MV-4-11 (cell line): ENCODE results near the gene PKD2L2.
"Not testable (repeated sequence)": the region's sequence is repeated elsewhere in the genome, so short reads cannot be mapped to it uniquely, and the experiment has no call there.

Experiments
- DNase-seq: peaks from one replicate; lab custom pipeline; 2025; lab: John Stamatoyannopoulos, UW

PKD2L2 gene

GRCh38 chr5:137888863-137889759 is at the start of gene PKD2L2:
Gene PKD2L2, plus strand, starts transcription at chr5:137889457. Its CDS starts 35 bp downstream, at chr5:137889492.
- DNase-seq = peak; percentile 84

- DNase-seq = peak; percentile 60
Observed at GRCh38 chr5:137842296-137842695, 47.0 kb upstream of the PKD2L2 start.

- DNase-seq = no peak
Observed at GRCh38 chr5:137843676-137844299, 45.5 kb upstream of the PKD2L2 start.

GRCh38 chr5:137845472-137845871 is 43.8 kb upstream of the PKD2L2 start:
- no peak for DNase-seq

DNA sequence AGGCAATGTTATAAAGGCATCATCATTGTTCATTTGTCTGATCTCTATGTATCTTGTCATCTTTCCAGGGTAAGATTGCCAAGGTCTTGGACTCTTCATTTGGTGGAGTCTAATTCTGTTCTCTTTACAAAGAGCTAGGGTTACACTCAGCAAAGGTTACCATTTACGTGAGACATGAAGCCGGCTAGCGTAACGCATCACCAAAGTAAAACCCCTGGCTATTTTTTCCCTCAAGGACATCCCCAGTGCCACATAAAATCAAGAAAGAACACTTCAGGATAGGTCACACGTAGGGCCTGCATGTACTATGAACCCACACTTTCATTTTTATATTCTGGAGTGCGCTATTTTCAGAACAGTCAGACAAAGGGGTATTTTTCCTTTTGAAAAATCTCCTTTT is 41.6 kb upstream of the PKD2L2 start:
- no peak for DNase-seq

GRCh38 chr5:137853165-137853564 is 36.1 kb upstream of the PKD2L2 start:
- not testable (repeated sequence) for DNase-seq

DNA sequence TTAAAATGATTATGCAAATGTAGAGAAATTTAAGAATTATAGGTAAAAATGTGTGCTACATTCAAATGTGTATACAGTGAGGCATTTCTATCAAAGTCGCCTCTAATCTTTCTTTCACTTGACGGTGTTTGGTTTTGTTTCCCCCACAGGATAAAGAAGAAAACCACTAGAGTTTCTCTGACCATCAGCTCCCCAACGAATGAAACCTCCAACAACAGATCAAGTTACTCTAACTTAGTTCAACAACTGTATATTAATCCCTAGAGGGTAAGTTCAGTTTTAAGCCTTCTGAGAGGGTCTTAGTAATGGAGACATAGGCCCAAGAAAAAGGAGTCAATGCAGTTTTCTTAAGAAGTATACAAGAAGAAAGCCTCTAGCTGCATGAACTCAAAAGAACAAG is 33.1 kb upstream of the PKD2L2 start:
- peak; percentile 44 for DNase-seq

GRCh38 chr5:137856916-137857862 is 32.1 kb upstream of the PKD2L2 start:
- no peak for DNase-seq

DNA sequence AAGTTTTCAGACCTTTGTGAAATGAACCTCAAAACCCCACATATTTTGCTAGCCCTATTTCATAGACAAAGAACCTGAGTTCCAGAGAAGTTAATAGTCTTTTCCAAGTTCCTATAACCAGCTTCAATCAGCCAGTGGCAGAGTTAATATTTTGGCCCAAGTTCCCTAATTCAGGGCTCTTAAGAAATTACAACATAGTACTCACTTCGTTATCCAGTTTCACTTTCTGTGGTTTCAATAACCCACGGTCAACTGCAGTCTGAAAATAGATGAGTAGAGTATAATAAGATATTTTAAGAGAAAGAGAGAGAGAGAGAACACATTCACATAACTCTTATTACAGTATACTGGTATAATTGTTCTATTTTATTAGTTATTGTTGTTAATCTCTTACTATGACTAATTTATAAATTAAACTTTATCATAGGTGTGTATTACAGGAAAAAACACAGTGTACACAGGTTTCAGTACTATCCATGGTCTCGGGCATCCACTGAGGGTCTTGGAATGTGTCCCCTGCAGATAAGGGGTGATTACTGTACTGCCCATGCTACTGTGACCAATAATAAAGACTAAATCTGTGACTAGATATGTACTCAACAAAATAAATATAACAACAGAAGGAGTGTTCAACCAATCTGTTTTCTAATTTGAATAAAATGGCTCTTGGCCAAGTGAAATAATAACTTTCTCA is 30.9 kb upstream of the PKD2L2 start:
- DNase-seq = peak; percentile 95

DNA sequence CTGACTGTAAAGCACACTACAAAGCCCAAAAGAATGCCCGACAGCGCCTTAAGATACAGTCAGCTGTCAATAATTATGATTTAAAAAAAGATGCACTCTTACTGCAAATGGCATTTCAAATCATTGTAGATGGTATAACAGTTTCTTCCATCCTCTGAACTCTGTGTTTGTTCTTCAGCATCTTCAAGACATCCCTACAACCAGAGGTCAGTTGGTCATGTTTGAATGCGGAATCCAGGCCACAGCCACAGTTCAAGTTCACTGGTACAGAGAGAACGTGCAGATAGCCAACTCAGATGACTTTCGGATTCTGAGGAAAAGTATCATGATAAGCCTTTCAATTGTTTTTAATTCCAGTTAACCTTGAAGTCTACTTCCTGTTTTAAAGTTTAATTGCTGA is 30.3 kb upstream of the PKD2L2 start:
- DNase-seq = no peak

GRCh38 chr5:137862251-137862650 is 27.0 kb upstream of the PKD2L2 start:
- no peak for DNase-seq

DNA sequence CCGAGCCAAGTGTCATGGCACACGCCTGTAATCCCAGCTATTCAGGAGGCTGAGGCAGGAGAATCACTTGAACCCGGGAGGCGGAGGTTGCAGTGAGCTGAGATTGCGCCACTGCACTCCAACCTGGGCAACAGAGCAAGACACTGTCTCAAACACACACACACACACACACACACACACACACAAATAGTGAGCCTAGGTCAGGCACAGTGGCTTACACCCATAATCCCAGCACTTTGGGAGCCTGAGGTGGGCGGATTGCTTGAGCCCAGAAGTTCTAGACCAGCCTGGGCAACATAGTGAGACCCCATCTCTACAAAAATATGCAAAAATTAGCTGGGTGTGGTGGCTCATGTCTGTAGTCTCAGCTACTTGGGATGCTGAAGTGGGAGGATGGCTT is 25.6 kb upstream of the PKD2L2 start:
- not testable (repeated sequence) for DNase-seq

DNA sequence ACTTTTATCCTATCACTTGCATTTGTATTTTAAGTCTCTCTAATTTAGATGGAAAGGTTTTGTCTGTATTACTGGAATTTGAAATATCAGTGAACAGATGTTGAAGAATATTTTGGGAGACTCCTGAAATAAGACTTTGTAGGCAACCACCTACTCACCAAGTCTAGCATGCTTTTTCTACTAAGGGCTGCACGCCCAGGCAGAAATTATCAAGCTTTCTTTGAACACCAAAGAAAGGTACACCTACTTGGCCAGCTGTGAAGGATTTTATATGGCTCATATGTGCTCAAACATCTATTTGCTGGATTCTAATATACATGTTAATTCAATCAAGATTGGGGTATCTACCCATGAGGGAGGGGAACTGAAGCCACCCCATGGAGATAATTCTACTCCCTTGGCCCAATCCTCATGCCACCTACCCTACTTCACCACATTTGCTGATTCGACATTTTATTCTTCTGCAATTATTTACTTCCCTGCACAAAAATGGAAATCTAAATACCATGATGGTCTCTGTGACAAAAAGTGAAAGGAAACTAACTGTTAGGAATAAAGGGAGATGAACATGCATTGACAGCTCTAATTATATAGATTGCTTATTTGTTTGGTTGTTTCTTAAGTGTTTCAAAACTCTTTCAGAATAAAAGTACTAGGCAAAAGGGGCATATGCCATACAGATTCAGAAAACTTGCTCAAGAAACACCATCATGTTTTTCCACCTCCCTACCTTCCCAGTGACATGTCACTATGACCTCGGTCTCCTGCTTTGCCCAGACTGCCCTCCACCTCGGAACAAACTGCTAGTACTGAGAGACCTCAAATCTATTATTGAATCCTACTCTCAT is 22.5 kb upstream of the PKD2L2 start:
- no peak for DNase-seq

- no peak for DNase-seq
Observed at GRCh38 chr5:137867664-137868063, 21.6 kb upstream of the PKD2L2 start, which contains the start of gene MYOT. Gene MYOT, plus strand, starts transcription at chr5:137867860. Its CDS starts 2,792 bp downstream, at chr5:137870652.

GRCh38 chr5:137870647-137871339 is 18.5 kb upstream of the PKD2L2 start:
- DNase-seq = no peak

DNA sequence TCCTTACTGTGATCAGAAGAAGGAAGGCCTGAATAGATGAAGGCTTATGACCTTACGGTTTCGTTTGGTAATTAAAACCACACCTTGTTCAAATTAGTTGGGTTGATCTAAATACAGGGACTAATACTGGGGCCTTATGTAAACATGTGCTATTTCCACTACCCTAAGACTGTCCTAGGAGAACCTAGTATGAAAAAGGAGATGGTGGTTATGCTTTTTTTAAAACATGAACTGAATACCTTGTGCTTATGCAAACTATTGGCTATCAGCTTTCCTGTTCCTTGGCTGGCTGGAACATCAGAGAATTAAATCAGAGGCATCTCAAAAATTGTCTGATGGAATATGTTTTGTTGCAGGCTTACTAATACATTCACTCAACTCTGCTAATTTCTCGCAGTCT is 17.7 kb upstream of the PKD2L2 start:
- DNase-seq = no peak

DNA sequence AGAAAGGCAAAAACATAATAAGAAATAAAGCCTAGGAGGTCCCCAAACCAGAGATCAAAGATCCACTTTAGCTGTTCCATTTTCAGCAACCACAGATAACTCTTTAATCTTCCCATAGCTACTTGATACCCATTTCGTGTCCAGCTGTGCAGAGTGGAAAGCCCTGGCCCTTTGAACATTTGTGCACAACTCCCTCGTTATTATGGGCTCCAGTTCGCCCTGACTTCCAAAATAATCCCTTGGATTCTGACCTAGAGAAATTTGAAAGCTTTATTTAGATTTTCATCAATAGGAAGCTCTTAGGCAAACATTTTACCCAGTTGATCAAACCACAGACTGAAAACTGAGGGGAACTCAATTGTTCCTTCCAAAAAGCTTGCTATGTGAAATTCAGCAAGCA is 16.8 kb upstream of the PKD2L2 start:
- no peak for DNase-seq

DNA sequence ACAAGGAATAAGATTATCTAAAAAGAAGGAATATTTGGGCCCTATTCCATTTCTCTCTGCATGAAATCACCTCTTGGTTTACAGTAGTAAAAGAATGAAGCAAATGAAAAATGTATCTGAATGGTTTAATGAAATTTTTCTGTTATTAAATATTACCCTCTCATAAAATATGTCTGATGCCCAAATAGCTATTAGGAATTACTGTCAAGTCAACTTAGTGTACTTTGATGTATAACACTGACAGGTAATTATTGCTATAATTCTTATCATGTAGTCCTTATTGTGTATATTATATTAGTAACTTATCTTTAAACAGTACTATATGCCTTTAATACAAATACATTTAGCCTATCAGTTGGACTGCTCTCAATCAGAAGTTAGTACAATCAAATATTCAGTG is 13.2 kb upstream of the PKD2L2 start:
- no peak for DNase-seq

GRCh38 chr5:137880313-137880712 is 8.9 kb upstream of the PKD2L2 start:
- DNase-seq = no peak

- DNase-seq = no peak
Observed at GRCh38 chr5:137887831-137888230, 1.4 kb upstream of the PKD2L2 start.
